H9 (cell line): ENCODE data around the gene MYOF. TPM values are rescaled to one million over a fixed set of nuclear protein-coding genes. Genes with fewer than 3 reads are reported as not detected.

ENCODE experiments used
- DNase-seq: peaks from one replicate; pipeline ENCODE4 v3.0.0-alpha.2; 2017
- H2AFZ ChIP-seq: one replicate; pipeline ENCODE4 v1.6.1; 2013; ENCODE audit warnings: mild to moderate bottlenecking, low read length, control low read depth, moderate library complexity
- H2AK5ac ChIP-seq: 2 replicates; pipeline ENCODE4 v1.6.1; 2013; ENCODE audit warnings: low read length, control low read depth, mixed read lengths; ENCODE audit not compliant: insufficient read length
- H2BK120ac ChIP-seq: one replicate; pipeline ENCODE4 v1.6.1; 2013; ENCODE audit warnings: low read depth, mild to moderate bottlenecking, low read length, control low read depth, inconsistent platforms; ENCODE audit not compliant: poor library complexity, severe bottlenecking
- H2BK12ac ChIP-seq: 2 replicates; pipeline ENCODE4 v1.6.1; 2013; ENCODE audit warnings: low read length, control low read depth, mixed read lengths, low read depth; ENCODE audit not compliant: insufficient read length
- H2BK15ac ChIP-seq: 2 replicates; pipeline ENCODE4 v1.6.1; 2013; ENCODE audit warnings: low read depth, low read length, control low read depth
- H2BK20ac ChIP-seq: one replicate; pipeline ENCODE4 v1.6.1; 2013; ENCODE audit warnings: low read depth, mild to moderate bottlenecking, low read length, control low read depth, inconsistent platforms; ENCODE audit not compliant: poor library complexity, severe bottlenecking
- H2BK5ac ChIP-seq: 2 replicates; pipeline ENCODE4 v1.6.1; 2013; ENCODE audit warnings: low read length, control low read depth, mixed read lengths; ENCODE audit not compliant: insufficient read length
- H3K14ac ChIP-seq: 2 replicates; pipeline ENCODE4 v1.6.1; 2013; ENCODE audit warnings: low read length, control low read depth; ENCODE audit not compliant: insufficient read depth
- H3K18ac ChIP-seq: 2 replicates; pipeline ENCODE4 v1.6.1; 2013; ENCODE audit warnings: low read depth, mild to moderate bottlenecking, mixed read lengths, low read length, control low read depth; ENCODE audit not compliant: insufficient read length
- H3K23ac ChIP-seq: 2 replicates; pipeline ENCODE4 v1.6.1; 2013; ENCODE audit warnings: low read length, control low read depth, mixed read lengths, low read depth; ENCODE audit not compliant: insufficient read length
- H3K23me2 ChIP-seq: 2 replicates; pipeline ENCODE4 v1.6.1; 2013; ENCODE audit warnings: low read depth, mild to moderate bottlenecking, mixed read lengths, low read length, control low read depth; ENCODE audit not compliant: insufficient read length, poor library complexity, severe bottlenecking
- H3K27ac ChIP-seq: 2 replicates; pipeline ENCODE4 v1.5.1; 2013; ENCODE audit warnings: low read length, control low read depth, mixed read lengths, low read depth; ENCODE audit not compliant: insufficient read length
- H3K27me3 ChIP-seq: 2 replicates; pipeline ENCODE4 v1.6.1; 2013; ENCODE audit warnings: low read length, control low read depth, inconsistent platforms; ENCODE audit not compliant: insufficient read depth
- H3K4ac ChIP-seq: 2 replicates; pipeline ENCODE4 v1.6.1; 2013; ENCODE audit warnings: low read depth, mild to moderate bottlenecking, control low read depth, inconsistent platforms, low read length, moderate library complexity
- H3K4me1 ChIP-seq: 2 replicates; pipeline ENCODE4 v1.6.1; 2013; ENCODE audit warnings: low read length, control low read depth, inconsistent platforms; ENCODE audit not compliant: insufficient read depth
- H3K4me2 ChIP-seq: 2 replicates; pipeline ENCODE4 v1.6.1; 2013; ENCODE audit warnings: low read length, control low read depth, mixed read lengths; ENCODE audit not compliant: insufficient read length, insufficient read depth
- H3K56ac ChIP-seq: 2 replicates; pipeline ENCODE4 v1.6.1; 2013; ENCODE audit warnings: low read depth, mild to moderate bottlenecking, mixed read lengths, low read length, control low read depth; ENCODE audit not compliant: insufficient read length
- H3K79me1 ChIP-seq: 2 replicates; pipeline ENCODE4 v1.6.1; 2013; ENCODE audit warnings: low read depth, mild to moderate bottlenecking, moderate library complexity, low read length, control low read depth, inconsistent platforms; ENCODE audit not compliant: insufficient read depth, poor library complexity, severe bottlenecking
- H3K79me2 ChIP-seq: 2 replicates; pipeline ENCODE4 v1.6.1; 2013; ENCODE audit warnings: low read length, control low read depth, inconsistent platforms; ENCODE audit not compliant: insufficient read depth
- H3K9ac ChIP-seq: 2 replicates; pipeline ENCODE4 v1.6.1; 2013; ENCODE audit warnings: low read length, control low read depth, mixed read lengths; ENCODE audit not compliant: insufficient read length; ENCODE audit errors: extremely low read depth
- H3K9me3 ChIP-seq: one replicate; pipeline ENCODE4 v1.6.1; 2013; ENCODE audit warnings: low read depth, low read length, inconsistent platforms; ENCODE audit not compliant: control insufficient read depth
- H3T11ph ChIP-seq: one replicate; pipeline ENCODE4 v1.6.1; 2013; ENCODE audit warnings: mild to moderate bottlenecking, low read length, control low read depth, inconsistent platforms
- H4K20me1 ChIP-seq: one replicate; pipeline ENCODE4 v1.6.1; 2013; ENCODE audit not compliant: control insufficient read depth, insufficient read length, insufficient read depth
- H4K5ac ChIP-seq: 2 replicates; pipeline ENCODE4 v1.6.1; 2013; ENCODE audit warnings: low read depth, mild to moderate bottlenecking, mixed read lengths, low read length, control low read depth; ENCODE audit not compliant: insufficient read length
- H4K8ac ChIP-seq: replicated peaks from 2 replicates; pipeline ENCODE4 v1.6.1; 2013; ENCODE audit warnings: low read length, control low read depth, mixed read lengths, low read depth; ENCODE audit not compliant: insufficient read length
- H4K91ac ChIP-seq: 2 replicates; pipeline ENCODE4 v1.6.1; 2013; ENCODE audit warnings: low read depth, mild to moderate bottlenecking, moderate library complexity, mixed read lengths, low read length, control low read depth; ENCODE audit not compliant: insufficient read length
- H3K27ac Mint-ChIP-seq, 3 experiments: 2 replicates in 2 of 3; 3 replicates in 1 of 3; pipeline ENCODE4 v1.8.0; 2020 to 2021; ENCODE audit warnings: mixed read lengths in 3 of 3, mild to moderate bottlenecking in 1 of 3, moderate library complexity in 1 of 3
- H3K27me3 Mint-ChIP-seq: 2 replicates; pipeline ENCODE4 v1.8.0; 2021; ENCODE audit warnings: low read depth, mild to moderate bottlenecking, moderate library complexity, mixed read lengths
- H3K36me3 Mint-ChIP-seq, 3 experiments: 2 replicates in 2 of 3; 3 replicates in 1 of 3; pipeline ENCODE4 v1.8.0; 2020 to 2021; ENCODE audit warnings: low read depth in 3 of 3, mixed read lengths in 3 of 3; ENCODE audit not compliant: insufficient read depth in 1 of 3
- H3K4me1 Mint-ChIP-seq, 2 experiments: 2 replicates each; pipeline ENCODE4 v1.8.0; 2020; ENCODE audit warnings: mixed read lengths in 2 of 2
- H3K4me3 Mint-ChIP-seq, 2 experiments: 2 replicates in 1 of 2; 3 replicates in 1 of 2; pipeline ENCODE4 v1.8.0; 2020 to 2021; ENCODE audit warnings: mild to moderate bottlenecking in 2 of 2, mixed read lengths in 2 of 2, moderate library complexity in 1 of 2
- H3K9me3 Mint-ChIP-seq, 2 experiments: 2 replicates in 1 of 2; 3 replicates in 1 of 2; pipeline ENCODE4 v1.8.0; 2020; ENCODE audit warnings: mild to moderate bottlenecking in 2 of 2, mixed read lengths in 2 of 2, moderate library complexity in 1 of 2
- CTCF ChIP-seq: fragments of 200-600 bp; sonication (generic); conservative IDR thresholded peaks from 3 replicates; pipeline ENCODE4 v1.8.0; 2021; ENCODE audit warnings: antibody characterized with exemption, mild to moderate bottlenecking
- WGBS: extraction: QIAGEN DNeasy Blood & Tissue Kit; methylation state at CpG from one replicate; pipeline ENCODE4 v1.1.7; 2013; ENCODE audit warnings: missing lambda C conversion rate, low lambda C conversion rate, mixed read lengths; ENCODE audit not compliant: insufficient read length; ENCODE audit errors: extremely low coverage; 5-methylcytosine and 5-hydroxymethylcytosine counted together
- total RNA-seq: library from RNA; stranded (reverse); gene quantifications from 2 replicates; pipeline ENCODE4 v1.2.1, GENCODE V29; 2021

Gene MYOF
- total RNA-seq, 1 experiment from 2014 or later = 2.8 TPM

- no peak overlapping the region for H3K14ac ChIP-seq
- no peak overlapping the region for H2BK15ac ChIP-seq
- H3K4ac ChIP-seq = no peak overlapping the region
Observed at GRCh38 chr10:93488956-93489528, 6.9 kb upstream of the MYOF start.

More at GRCh38 chr10:93488956-93489528, 6.9 kb upstream of the MYOF start:
- Histone ChIP-seq H3T11ph (no peak overlapping the region), H3K23me2 (no peaks in the 10 kb centered on the region), H3K9me3 (no peaks in the 10 kb centered on the region), H2BK120ac (no peak overlapping the region), H3K27ac (no peak overlapping the region), H3K23ac (no peak overlapping the region), H4K20me1 (no peaks in the 10 kb centered on the region), H2BK12ac (no peak overlapping the region), H4K91ac (no peak overlapping the region), H2AFZ (no peak overlapping the region), H3K9ac (no peak overlapping the region), H3K4me1 (no peaks in the 10 kb centered on the region), H4K8ac (no peak overlapping the region), H3K56ac (no peak overlapping the region), H3K18ac (no peak overlapping the region), H2BK20ac (no peak overlapping the region), H2BK5ac (no peak overlapping the region), H3K27me3 (no peaks in the 10 kb centered on the region), H3K4me2 (no peak overlapping the region), H3K79me2 (no peaks in the 10 kb centered on the region), H4K5ac (no peak overlapping the region), H3K79me1 (no peaks in the 10 kb centered on the region), H2AK5ac (no peak overlapping the region)
- Mint-ChIP-seq H3K4me3 (no peak overlapping the region), H3K9me3 (no peaks in the 10 kb centered on the region), H3K4me1 (peaks cover 0 to 2% of the 10 kb centered on the region in 2 experiments; a peak in 1 of 4 replicates), H3K27ac (no peak overlapping the region), H3K36me3 (no peaks in the 10 kb centered on the region), H3K27me3 (peaks cover under 1% of the 10 kb centered on the region; the same call in 1 of the 2 replicates)
- DNase-seq = no peak
- no CpG with 5 or more reads among the region's 4 CpGs for WGBS
- TF ChIP-seq CTCF = no peak
